H1 (cell line): ENCODE data around the gene AFTPH. TPM values are rescaled to one million over a fixed set of nuclear protein-coding genes. Genes with fewer than 3 reads are reported as not detected.
A peak's percentile ranks its signal among the peaks of the same experiment; 100 is the strongest.

Experiments
- CTCF ChIA-PET: fragments of 300-600 bp; sonication (Branson Sonifier 250); formaldehyde crosslinking; loops from one replicate; lab custom pipeline; 2021; ENCODE audit not compliant: partially characterized antibody; lab: Charles Lee
- POLR2A ChIA-PET: fragments of 300-600 bp; sonication (Branson Sonifier 250); formaldehyde crosslinking; loops from one replicate; lab custom pipeline; 2021; ENCODE audit warnings: inconsistent platforms; ENCODE audit not compliant: partially characterized antibody; lab: Charles Lee
- DNase-seq, 2 experiments: peaks; one replicate each; pipeline versions ENCODE4 v3.0.0 to v3.0.0-alpha.2; 2010 to 2022; ENCODE audit warnings: low spot score in 2 of 2, low read depth in 1 of 2, mixed read lengths in 1 of 2
- FAIRE-seq: peaks from 2 replicates; lab custom pipeline; 2011; peaks lifted over from hg19 to GRCh38; lab: Jason Lieb, UNC
- H2AFZ ChIP-seq: 2 replicates; pipeline ENCODE4 v1.8.1; 2012; ENCODE audit warnings: low read length, inconsistent platforms
- H2AK5ac ChIP-seq: 2 replicates; pipeline ENCODE4 v1.6.1; 2013; ENCODE audit warnings: low read depth, low read length
- H2BK120ac ChIP-seq: replicated peaks from 2 replicates; pipeline ENCODE3; 2013; ENCODE audit warnings: low read depth, low read length, inconsistent platforms
- H2BK12ac ChIP-seq: 2 replicates; pipeline ENCODE4 v1.6.1; 2013; ENCODE audit warnings: low read depth, low read length
- H2BK15ac ChIP-seq: 2 replicates; pipeline ENCODE4 v1.6.1; 2013; ENCODE audit warnings: low read length
- H2BK20ac ChIP-seq: 2 replicates; pipeline ENCODE4 v1.6.1; 2013; ENCODE audit warnings: low read length
- H2BK5ac ChIP-seq: 2 replicates; pipeline ENCODE4 v1.6.1; 2013; ENCODE audit warnings: low read depth, low read length
- H3K14ac ChIP-seq: 2 replicates; pipeline ENCODE4 v1.6.1; 2013; ENCODE audit warnings: inconsistent platforms; ENCODE audit not compliant: insufficient read length
- H3K18ac ChIP-seq: 2 replicates; pipeline ENCODE4 v1.6.1; 2013; ENCODE audit warnings: low read length; ENCODE audit errors: extremely low read depth
- H3K23ac ChIP-seq: 2 replicates; pipeline ENCODE4 v1.6.1; 2013; ENCODE audit warnings: inconsistent platforms; ENCODE audit not compliant: insufficient read length
- H3K23me2 ChIP-seq: 2 replicates; pipeline ENCODE4 v1.6.1; 2013; ENCODE audit warnings: low read depth, low read length
- H3K27ac ChIP-seq: 2 replicates; pipeline ENCODE4 v1.6.1; 2011; ENCODE audit warnings: low read depth, low read length, inconsistent platforms
- H3K27me3 ChIP-seq, 4 experiments: replicated peaks in 1 of 4; 1 replicate in 1 of 4; 2 replicates in 3 of 4; pipeline versions ENCODE4 v1.6.1 to v1.8.1; 2011 to 2013; ENCODE audit warnings: low read length in 3 of 4, mild to moderate bottlenecking in 3 of 4, inconsistent platforms in 2 of 4, mixed read lengths in 2 of 4, moderate library complexity in 1 of 4; ENCODE audit not compliant: control insufficient read depth in 3 of 4, insufficient read depth in 3 of 4; ENCODE audit errors: extremely low read depth in 1 of 4
- H3K36me3 ChIP-seq, 4 experiments: 2 replicates each; pipeline versions ENCODE4 v1.6.1 to v1.8.1; 2011 to 2013; ENCODE audit warnings: mild to moderate bottlenecking in 4 of 4, low read length in 3 of 4, moderate library complexity in 2 of 4, control low read depth in 1 of 4, inconsistent platforms in 1 of 4; ENCODE audit not compliant: insufficient read depth in 4 of 4, control insufficient read depth in 2 of 4
- H3K4ac ChIP-seq: replicated peaks from 2 replicates; pipeline ENCODE3; 2013; ENCODE audit warnings: low read length, low read depth, mixed read lengths, inconsistent platforms; ENCODE audit not compliant: insufficient read length
- H3K4me1 ChIP-seq, 4 experiments: replicated peaks in 1 of 4; 1 replicate in 1 of 4; 2 replicates in 3 of 4; pipeline versions ENCODE4 v1.6.1 to v1.8.1; 2011 to 2013; ENCODE audit warnings: low read length in 3 of 4, inconsistent platforms in 2 of 4, mixed read lengths in 1 of 4; ENCODE audit not compliant: insufficient read depth in 4 of 4, control insufficient read depth in 3 of 4
- H3K4me2 ChIP-seq, 2 experiments: 2 replicates each; pipeline versions ENCODE4 v1.6.1 to v1.8.1; 2011 to 2013; ENCODE audit warnings: low read depth in 2 of 2, low read length in 2 of 2, control low read depth in 1 of 2, inconsistent platforms in 1 of 2, mild to moderate bottlenecking in 1 of 2; ENCODE audit not compliant: insufficient read depth in 1 of 2
- H3K4me3 ChIP-seq, 4 experiments: fragments of 200-600, 300-600 bp in 1 of 4; sonication (generic), shearing (Covaris generic), sonication (Bioruptor Twin) in 1 of 4; 2 replicates each; pipeline versions ENCODE4 v1.5.1 to v1.8.1; 2011 to 2016; ENCODE audit warnings: low read length in 4 of 4, low read depth in 3 of 4, control low read depth in 2 of 4, inconsistent platforms in 2 of 4, mild to moderate bottlenecking in 2 of 4, mixed read lengths in 1 of 4, moderate library complexity in 1 of 4; ENCODE audit not compliant: insufficient read depth in 2 of 4; ENCODE audit errors: extremely low read depth in 1 of 4
- H3K56ac ChIP-seq: replicated peaks from 2 replicates; pipeline ENCODE3; 2013; ENCODE audit warnings: low read depth, mild to moderate bottlenecking, mixed read lengths, low read length, inconsistent platforms; ENCODE audit not compliant: insufficient read length
- H3K79me1 ChIP-seq: 2 replicates; pipeline ENCODE4 v1.6.1; 2013; ENCODE audit warnings: low read depth, low read length, control low read depth
- H3K79me2 ChIP-seq, 2 experiments: 2 replicates each; pipeline versions ENCODE4 v1.6.1 to v1.8.1; 2012 to 2013; ENCODE audit warnings: low read length in 2 of 2, mild to moderate bottlenecking in 2 of 2, inconsistent platforms in 1 of 2; ENCODE audit not compliant: insufficient read depth in 2 of 2, control insufficient read depth in 1 of 2
- H3K9ac ChIP-seq, 4 experiments: replicated peaks in 1 of 4; 1 replicate in 1 of 4; 2 replicates in 3 of 4; pipeline versions ENCODE4 v1.6.1 to v1.8.1; 2011 to 2013; ENCODE audit warnings: low read depth in 3 of 4, low read length in 3 of 4, control low read depth in 2 of 4, mild to moderate bottlenecking in 2 of 4, moderate library complexity in 2 of 4, inconsistent platforms in 1 of 4; ENCODE audit errors: extremely low read depth in 1 of 4
- H3K9me3 ChIP-seq, 2 experiments: 2 replicates each; pipeline versions ENCODE4 v1.6.1 to v1.8.1; 2012 to 2013; ENCODE audit warnings: mild to moderate bottlenecking in 2 of 2, moderate library complexity in 2 of 2, control low read depth in 1 of 2, inconsistent platforms in 1 of 2, low read depth in 1 of 2, low read length in 1 of 2, mixed read lengths in 1 of 2; ENCODE audit not compliant: insufficient read depth in 2 of 2
- H4K20me1 ChIP-seq, 2 experiments: replicated peaks in 1 of 2; 2 replicates each; pipeline versions ENCODE3 to v1.8.1; 2011 to 2013; ENCODE audit warnings: inconsistent platforms in 2 of 2, low read length in 2 of 2, mild to moderate bottlenecking in 1 of 2; ENCODE audit not compliant: insufficient read depth in 2 of 2, control insufficient read depth in 1 of 2
- H4K5ac ChIP-seq: 2 replicates; pipeline ENCODE4 v1.6.1; 2013; ENCODE audit warnings: low read length, low read depth, mixed read lengths, inconsistent platforms; ENCODE audit not compliant: insufficient read length
- H4K8ac ChIP-seq: 2 replicates; pipeline ENCODE4 v1.8.0; 2013; ENCODE audit warnings: mild to moderate bottlenecking, moderate library complexity, low read length, inconsistent platforms; ENCODE audit not compliant: insufficient read depth; ENCODE audit errors: extremely low read depth
- H4K91ac ChIP-seq: replicated peaks from 2 replicates; pipeline ENCODE3; 2013; ENCODE audit warnings: low read length, mixed read lengths, inconsistent platforms; ENCODE audit not compliant: insufficient read length
- ASH2L ChIP-seq: fragments of 200-600, 300-600 bp; sonication (generic); IDR thresholded peaks from one replicate; pipeline ENCODE4 v1.7.1; 2017; ENCODE audit warnings: low read length
- BACH1 ChIP-seq: IDR thresholded peaks from 2 replicates; pipeline ENCODE4 v1.6.1; 2012; ENCODE audit warnings: low read length, improper control_type of control experiment
- GTF2F1 ChIP-seq: IDR thresholded peaks from 2 replicates; pipeline ENCODE4 v1.6.1; 2012; ENCODE audit warnings: low read depth, low read length, improper control_type of control experiment, borderline replicate concordance
- JUN ChIP-seq: IDR thresholded peaks from 2 replicates; pipeline ENCODE4 v1.6.1; 2011; ENCODE audit warnings: low read depth, mild to moderate bottlenecking, improper control_type of control experiment, low read length
- KDM1A ChIP-seq: fragments of 200-600, 300-600 bp; sonication (generic); IDR thresholded peaks from 2 replicates; pipeline ENCODE4 v1.7.1; 2016; ENCODE audit warnings: mild to moderate bottlenecking, low read length, borderline replicate concordance
- KDM4A ChIP-seq: IDR thresholded peaks from one replicate; pipeline ENCODE4 v1.7.1; 2012; ENCODE audit warnings: low read depth, mild to moderate bottlenecking, moderate library complexity, low read length, inconsistent platforms; ENCODE audit not compliant: severe bottlenecking
- POLR2A ChIP-seq, 2 experiments: IDR thresholded peaks; 1 replicate in 1 of 2; 2 replicates in 1 of 2; pipeline ENCODE4 v1.6.1; 2011; ENCODE audit warnings: low read depth in 2 of 2, low read length in 2 of 2, mild to moderate bottlenecking in 2 of 2; ENCODE audit errors: control extremely low read depth in 1 of 2
- TAF1 ChIP-seq: IDR thresholded peaks from 2 replicates; pipeline ENCODE4 v1.6.1; 2011; ENCODE audit warnings: mild to moderate bottlenecking, low read depth, low read length
- WGBS, 2 experiments: shearing (Covaris generic) in 1 of 2; methylation state at CpG; one replicate each; pipeline versions ENCODE4 v1.1.6 to v1.1.7; 2013 to 2015; ENCODE audit warnings: low lambda C conversion rate in 2 of 2, mixed read lengths in 2 of 2, inconsistent platforms in 1 of 2, low coverage in 1 of 2, missing lambda C conversion rate in 1 of 2; ENCODE audit not compliant: insufficient replicate concordance in 2 of 2, insufficient coverage in 1 of 2, insufficient read length in 1 of 2; ENCODE audit errors: extremely low coverage in 1 of 2, missing lambda C conversion rate in 1 of 2; 5-methylcytosine and 5-hydroxymethylcytosine counted together
- polyA plus RNA-seq, 7 experiments: library from polyadenylated mRNA; depleted of rRNA in 3 of 7; stranded (reverse) in 5 of 7; unstranded in 2 of 7; fragments of >200 nt in 5 of 7; fragments of 200-250 nt in 2 of 7; gene quantifications; 1 replicate in 5 of 7; 2 replicates in 1 of 7; 4 replicates in 1 of 7; pipeline versions ENCODE4 v1.2.1 to v1.2.3, GENCODE V29; 2011 to 2013; ENCODE audit warnings: missing spikeins in 2 of 7, mixed read lengths in 2 of 7
- total RNA-seq: library from RNA; stranded (reverse); fragmentation: NEBNext Ultra II Directional; extraction: Animal tissue kit (Norgen Biotek cat#: 25700); gene quantifications from 2 replicates; pipeline ENCODE4 v1.2.1, GENCODE V29; 2021
- TF ChIP-seq, protein P1 (sequence below), 3 experiments: IDR thresholded peaks; 1 replicate in 2 of 3; 2 replicates in 1 of 3; pipeline versions ENCODE4 v1.5.1 to v1.6.1; 2011; ENCODE audit warnings: low read length in 3 of 3, mild to moderate bottlenecking in 3 of 3, inconsistent platforms in 2 of 3, low read depth in 1 of 3, moderate library complexity in 1 of 3; ENCODE audit not compliant: insufficient read depth in 1 of 3; ENCODE audit errors: control extremely low read depth in 1 of 3

The AFTPH gene
- total and polyA plus RNA-seq, 2 of the 8 experiments (the other 6 are each of a cell fraction or from before 2014, with no cell fraction given) = 7.3 to 15.0 TPM

DNA sequence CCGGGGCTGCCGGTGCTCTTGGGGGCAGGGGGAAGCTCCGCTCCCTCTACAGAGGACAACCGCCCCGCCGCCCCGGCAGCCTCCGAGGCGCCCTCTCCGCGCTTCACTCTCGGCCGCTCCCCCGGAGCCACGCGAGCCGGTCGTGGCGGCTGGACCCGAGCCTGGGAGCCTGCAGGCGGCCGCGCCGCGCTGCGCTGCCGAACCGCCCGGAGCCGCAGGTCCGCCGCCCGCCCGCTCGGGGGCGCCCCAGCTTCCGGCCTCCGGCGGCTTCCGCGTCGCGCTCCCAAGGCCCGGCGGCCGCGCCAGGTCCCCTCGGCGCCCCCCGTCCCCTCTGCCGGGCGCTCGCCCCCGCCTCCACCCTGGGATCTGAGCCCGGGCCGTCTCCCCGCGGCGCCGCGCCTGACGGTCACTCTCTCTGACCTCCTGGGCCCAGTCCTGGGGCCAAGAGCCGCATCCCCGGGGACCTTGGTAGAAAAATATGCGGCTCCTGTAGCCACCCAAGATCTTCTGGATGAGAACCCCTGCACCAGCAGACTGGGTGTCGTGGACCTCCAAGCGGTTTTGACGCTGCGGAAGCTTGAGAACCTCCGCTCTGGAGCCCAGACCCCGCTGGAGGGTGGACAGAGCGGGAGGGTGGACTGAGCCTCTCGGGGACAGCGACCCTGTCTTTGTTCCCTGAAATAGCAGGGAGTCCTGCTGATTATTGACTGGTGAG is 85.3 kb downstream of the AFTPH start:
- 10% methylated on average over 26 of the region's 74 CpGs; no CpG with 5 or more reads in 1 of the 2 experiments for WGBS, 2 experiments
- peak overlapping the region in 3 of 4 experiments; percentile 34 to 38 (median 35); a peak in 3 of 7 replicates for H3K9ac ChIP-seq
- H4K91ac ChIP-seq = no peak overlapping the region
- no peaks in the 10 kb centered on the region for H3K9me3 ChIP-seq
- H2AFZ ChIP-seq = peak overlapping the region; percentile 81
- H3K79me1 ChIP-seq = no peaks in the 10 kb centered on the region
- H3K14ac ChIP-seq = no peak overlapping the region
- H3K27ac ChIP-seq = no peak overlapping the region
- H4K20me1 ChIP-seq = no peaks in the 10 kb centered on the region
- H3K23me2 ChIP-seq = peaks cover 4% of the 10 kb centered on the region; the same call in 1 of the 2 replicates
- no peak overlapping the region for H2BK20ac ChIP-seq
- no peak for FAIRE-seq
- ChIA-PET POLR2A (interaction anchor here (0.8 to 1.2 kb wide), 3 partner anchors 9 to 45 kb away, joined by 3 read pairs; partner anchors contain the start of gene SERTAD2), CTCF (interaction anchor here (0.6 to 5.9 kb wide), 10 partner anchors 13 to 526 kb away, joined by 4 to 135 read pairs (median 8); partner anchors contain the start of gene SERTAD2)
- H4K8ac ChIP-seq = peak overlapping the region; percentile 91
- H3K4ac ChIP-seq = no peak overlapping the region
- no peak overlapping the region for H3K23ac ChIP-seq
- no peaks in the 10 kb centered on the region for H3K79me2 ChIP-seq
- no peak overlapping the region for H3K56ac ChIP-seq
- no peak overlapping the region for H2BK12ac ChIP-seq
- H2AK5ac ChIP-seq = no peak overlapping the region
- H4K5ac ChIP-seq = no peak overlapping the region
- peak in 1 of 2 experiments; percentile 81 for DNase-seq
- no peak overlapping the region for H2BK120ac ChIP-seq
- peak overlapping the region; percentile 54 to 79 (median 64) for H3K4me3 ChIP-seq
- H3K4me2 ChIP-seq = peak overlapping the region; percentile 67 to 84
- peak overlapping the region; percentile 38; the same call in 1 of the 2 replicates for H3K18ac ChIP-seq
- H3K36me3 ChIP-seq = no peaks in the 10 kb centered on the region
- peaks cover 0 to 11% (median 9%) of the 10 kb centered on the region in 4 experiments; a peak in 6 of 7 replicates for H3K27me3 ChIP-seq
- no peak overlapping the region for H2BK15ac ChIP-seq
- H3K4me1 ChIP-seq = peaks cover 2 to 14% (median 6%) of the 10 kb centered on the region in 4 experiments
- no peak overlapping the region for H2BK5ac ChIP-seq
- TF ChIP-seq, protein P1, sequence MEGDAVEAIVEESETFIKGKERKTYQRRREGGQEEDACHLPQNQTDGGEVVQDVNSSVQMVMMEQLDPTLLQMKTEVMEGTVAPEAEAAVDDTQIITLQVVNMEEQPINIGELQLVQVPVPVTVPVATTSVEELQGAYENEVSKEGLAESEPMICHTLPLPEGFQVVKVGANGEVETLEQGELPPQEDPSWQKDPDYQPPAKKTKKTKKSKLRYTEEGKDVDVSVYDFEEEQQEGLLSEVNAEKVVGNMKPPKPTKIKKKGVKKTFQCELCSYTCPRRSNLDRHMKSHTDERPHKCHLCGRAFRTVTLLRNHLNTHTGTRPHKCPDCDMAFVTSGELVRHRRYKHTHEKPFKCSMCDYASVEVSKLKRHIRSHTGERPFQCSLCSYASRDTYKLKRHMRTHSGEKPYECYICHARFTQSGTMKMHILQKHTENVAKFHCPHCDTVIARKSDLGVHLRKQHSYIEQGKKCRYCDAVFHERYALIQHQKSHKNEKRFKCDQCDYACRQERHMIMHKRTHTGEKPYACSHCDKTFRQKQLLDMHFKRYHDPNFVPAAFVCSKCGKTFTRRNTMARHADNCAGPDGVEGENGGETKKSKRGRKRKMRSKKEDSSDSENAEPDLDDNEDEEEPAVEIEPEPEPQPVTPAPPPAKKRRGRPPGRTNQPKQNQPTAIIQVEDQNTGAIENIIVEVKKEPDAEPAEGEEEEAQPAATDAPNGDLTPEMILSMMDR (IDR thresholded peaks at IDR 0.05; ENCODE audit: control extremely low read depth in 1 of 3, insufficient read depth in 1 of 3, low read depth in 1 of 3, low read length in 3 of 3) = peak; percentile 58 to 76 (median 68)
- TF ChIP-seq POLR2A (IDR thresholded peaks at IDR 0.05; ENCODE audit: control extremely low read depth in 1 of 2, low read depth in 2 of 2, low read length in 2 of 2) (peak in 1 of 2 experiments; percentile 38; a peak in 1 of 3 replicates), TAF1 (peak; percentile 48; the same call in 1 of the 2 replicates), KDM1A (no peak), BACH1 (no peak; the same call in 1 of the 2 replicates), KDM4A (peak; percentile 83), JUN (no peak), ASH2L (peak; percentile 28), GTF2F1 (no peak)
